SKM-1 (cell line): Measurements from ENCODE around the gene NAA80.
A peak's percentile ranks its signal among the peaks of the same experiment; 100 is the strongest.
"Not testable (repeated sequence)": the region's sequence is repeated elsewhere in the genome, so short reads cannot be mapped to it uniquely, and the experiment has no call there.

Source experiments
- DNase-seq: peaks from one replicate; lab custom pipeline; 2025; ENCODE audit not compliant: unreplicated experiment; lab: John Stamatoyannopoulos, UW

NAA80 gene

GRCh38 chr3:50316657-50317242 lies 17.5 kb upstream of the NAA80 start:
- DNase-seq, result no peak

DNA sequence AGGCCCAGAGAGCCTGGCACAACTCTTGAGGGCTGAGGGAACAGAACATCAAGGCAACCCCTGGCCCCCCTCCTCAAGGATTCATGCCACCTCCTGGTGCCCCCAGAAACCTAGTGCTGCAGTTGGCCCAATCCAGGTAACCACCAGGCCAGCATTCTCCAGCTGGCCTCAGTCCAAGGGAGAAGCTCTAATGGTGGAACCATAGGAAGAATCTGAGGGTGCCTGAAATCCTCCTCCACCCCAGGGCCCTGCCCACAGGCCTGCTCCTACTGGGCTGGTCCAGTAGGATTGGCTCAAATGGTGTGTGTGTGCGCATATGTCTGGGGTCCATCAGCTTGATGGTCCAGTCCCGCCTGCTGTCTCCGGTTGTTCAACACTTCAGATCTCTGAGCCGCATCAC lies 15.6 kb upstream of the NAA80 start:
- no peak for DNase-seq

DNA sequence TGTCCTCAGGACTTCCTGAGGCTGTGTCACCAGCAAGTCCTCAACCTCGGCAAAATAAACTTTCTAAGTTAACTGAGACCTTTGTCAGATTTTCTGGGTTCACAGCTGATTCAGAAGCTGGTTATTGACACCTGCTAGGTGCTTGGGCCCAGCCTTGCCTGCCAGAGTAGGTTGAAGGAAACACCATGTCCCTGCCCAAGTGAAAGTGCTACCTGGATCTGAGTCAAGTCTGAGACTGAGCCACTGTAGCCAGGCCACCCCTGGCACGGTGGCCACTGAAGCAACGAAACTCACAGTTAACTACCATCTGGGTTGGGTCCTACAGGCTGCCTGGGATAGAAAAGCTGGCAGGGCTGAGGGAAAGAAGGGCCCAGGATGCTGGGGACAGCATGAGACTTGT lies 15.1 kb upstream of the NAA80 start:
- no peak for DNase-seq

DNA sequence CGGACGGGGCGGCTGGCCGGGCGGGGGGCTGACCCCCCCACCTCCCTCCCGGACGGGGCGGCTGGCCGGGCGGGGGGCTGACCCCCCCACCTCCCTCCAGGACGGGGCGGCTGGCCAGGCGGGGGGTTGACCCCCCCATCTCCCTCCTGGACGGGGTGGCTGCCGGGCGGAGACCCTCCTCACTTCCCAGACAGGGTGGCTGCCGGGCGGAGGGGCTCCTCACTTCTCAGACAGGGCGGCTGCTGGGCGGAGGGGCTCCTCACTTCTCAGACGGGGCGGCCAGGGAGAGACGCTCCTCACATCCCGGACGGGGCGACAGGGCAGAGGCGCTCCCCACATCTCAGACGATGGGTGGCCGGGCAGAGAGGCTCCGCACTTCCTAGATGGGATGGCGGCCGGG lies 12.8 kb upstream of the NAA80 start:
- DNase-seq, result not testable (repeated sequence)

GRCh38 chr3:50304601-50305000 lies 5.4 kb upstream of the NAA80 start:
- DNase-seq, result no peak

- no peak for DNase-seq
These were observed 4.0 kb upstream of the NAA80 start, which contains the start of gene HYAL1 for GRCh38 chr3:50303013-50303815. Gene HYAL1, minus strand, starts transcription at chr3:50303574. Its CDS starts 618 bp downstream, at chr3:50302956.

DNA sequence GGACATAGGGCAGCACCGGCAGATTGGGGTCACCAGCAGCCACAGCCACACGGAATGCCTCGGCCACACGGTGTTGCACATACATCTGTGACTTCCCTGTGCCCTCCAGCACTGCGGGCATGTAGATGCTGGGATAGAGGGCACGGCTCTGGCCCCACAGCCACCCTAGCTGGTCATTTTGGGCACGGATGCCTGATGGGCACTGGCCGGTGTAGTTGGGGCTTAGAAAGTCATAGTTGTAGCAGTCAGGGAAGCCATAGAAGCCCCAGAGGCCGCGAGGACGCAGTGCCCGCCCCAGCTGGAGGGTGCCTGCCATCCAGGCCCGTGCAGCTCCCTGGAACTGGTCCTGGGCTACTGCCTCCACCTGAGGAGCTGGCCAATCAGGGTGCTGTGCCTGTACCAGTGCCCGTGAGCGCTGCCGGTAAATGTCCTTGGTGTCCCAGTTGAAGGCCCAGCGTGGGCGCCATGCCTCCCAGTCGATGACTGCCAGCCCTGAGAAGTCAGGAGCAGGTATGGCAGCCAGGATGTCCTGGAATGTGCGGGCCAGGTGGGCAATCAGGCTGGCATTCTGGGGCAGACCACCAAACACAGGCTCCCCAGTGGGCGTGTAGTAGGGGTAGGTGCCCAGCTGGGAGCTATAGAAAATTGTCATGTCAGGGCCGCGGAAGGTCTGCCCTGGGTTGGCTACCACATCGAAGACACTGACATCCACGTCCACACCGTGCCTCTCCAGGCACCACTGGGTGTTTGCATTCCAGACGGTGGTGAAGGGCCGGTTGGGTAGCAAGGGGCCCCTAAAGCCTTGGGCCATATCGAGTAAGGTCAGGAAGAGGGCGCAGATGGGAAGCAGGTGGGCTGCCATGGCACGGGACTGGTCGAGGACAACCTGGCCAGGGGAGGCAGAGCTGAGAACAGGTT lies 3.1 kb upstream of the NAA80 start:
- no peak for DNase-seq

DNA sequence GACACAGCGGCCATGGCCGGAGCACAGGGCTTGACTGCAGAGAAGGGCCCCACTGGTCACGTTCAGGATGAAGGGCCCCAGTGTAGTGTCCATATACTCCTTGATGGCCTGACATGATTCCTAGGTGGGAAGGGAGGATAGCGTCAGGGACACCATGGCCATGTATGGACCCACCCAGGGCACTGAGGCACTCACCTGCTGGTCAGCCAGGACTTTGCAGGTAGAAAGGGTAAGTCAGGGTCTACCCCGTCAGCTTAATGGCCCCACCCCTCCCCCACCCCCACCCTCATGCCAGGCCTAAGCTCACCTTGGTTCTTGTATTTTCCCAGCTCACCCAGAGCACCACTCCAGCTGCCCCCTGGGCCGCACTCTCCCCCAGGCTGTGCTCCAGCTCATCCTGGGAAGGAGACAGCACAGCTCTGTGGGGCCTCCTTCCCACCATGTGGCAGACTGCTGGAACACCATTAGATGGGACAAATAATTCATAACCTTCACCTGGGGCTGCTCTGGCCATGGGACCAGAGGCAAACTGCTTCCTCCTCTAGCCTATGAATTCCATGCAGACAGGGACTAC lies 1.6 kb upstream of the NAA80 start:
- DNase-seq, result no peak

- DNase-seq, result peak; percentile 69
These were observed 900 bp upstream of the NAA80 start for GRCh38 chr3:50299929-50300680.

DNA sequence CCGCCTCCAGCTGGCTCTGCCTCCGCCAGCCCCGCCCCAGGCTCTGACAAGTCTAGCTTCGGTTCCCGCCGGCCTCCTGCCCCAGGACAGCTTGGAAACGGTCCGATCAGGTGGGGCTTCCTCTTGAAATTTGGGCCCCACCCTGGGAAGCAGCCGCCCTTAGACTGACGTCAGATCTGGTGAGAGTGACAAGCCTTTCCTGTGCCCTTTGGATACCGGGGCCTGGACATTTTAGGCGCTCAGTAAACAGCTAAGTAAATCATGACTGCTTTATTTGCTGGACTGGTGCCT lies 378 bp upstream of the NAA80 start:
- no peak for DNase-seq

DNA sequence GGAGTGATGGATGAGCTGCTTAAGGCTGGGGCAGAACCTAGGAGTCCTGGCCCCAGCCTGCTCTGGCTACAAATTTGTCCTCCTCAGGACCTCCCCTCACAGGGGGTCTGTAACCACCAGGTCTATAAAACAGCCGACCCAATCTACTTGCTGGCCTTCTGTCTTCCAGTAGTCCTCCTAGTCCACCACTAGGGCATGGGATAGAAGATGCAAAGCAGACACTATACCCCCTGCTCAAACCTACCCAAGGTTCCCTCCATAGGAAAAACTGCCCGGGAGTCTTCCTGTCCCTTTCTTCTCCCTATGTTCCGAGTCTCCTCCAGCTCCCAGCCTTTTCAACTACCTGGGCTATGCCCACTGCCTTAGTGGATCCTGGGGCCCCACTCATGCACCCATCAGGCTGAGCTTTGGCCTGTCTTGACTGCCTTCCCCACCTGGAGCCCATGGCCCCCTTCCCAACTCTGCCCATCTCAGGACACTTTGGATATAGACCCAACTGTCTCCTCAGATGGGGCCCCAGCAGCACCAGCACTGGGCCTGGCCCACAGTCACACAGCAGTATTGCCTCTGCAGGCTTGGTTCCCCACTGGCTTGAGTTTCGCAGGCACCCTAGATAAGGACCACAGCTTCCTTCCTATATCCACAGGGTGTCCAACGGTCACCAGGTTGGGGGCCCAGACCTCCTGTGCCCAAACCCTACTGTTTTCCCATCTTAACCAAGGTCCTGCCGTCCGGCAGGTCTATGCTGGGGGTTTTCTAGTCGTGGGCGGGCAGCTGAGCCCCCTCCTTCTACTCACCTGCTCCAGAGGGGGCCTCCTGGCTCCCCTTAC lies 1.1 kb downstream of the NAA80 start:
- no peak for DNase-seq

DNA sequence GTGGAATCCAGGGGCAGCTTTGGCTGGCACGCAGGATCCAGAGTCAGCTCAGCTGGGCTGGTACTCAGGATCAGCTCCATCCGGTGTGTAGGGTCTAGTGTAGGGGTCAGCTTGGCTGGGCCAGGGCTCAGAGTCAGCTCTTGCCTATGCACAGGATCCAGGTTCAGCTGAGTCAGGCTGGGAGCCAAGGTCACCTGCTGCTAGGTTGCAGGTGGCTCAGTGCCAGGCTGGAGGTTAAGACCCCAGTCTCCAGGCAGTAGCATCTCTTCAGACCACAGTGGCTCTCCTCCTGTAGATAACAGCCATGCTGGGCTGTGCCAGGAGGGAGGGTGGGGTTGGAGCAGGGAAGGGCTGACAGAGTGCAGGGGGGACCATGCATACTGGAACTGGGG lies 1.8 kb downstream of the NAA80 start:
- no peak for DNase-seq

GRCh38 chr3:50296721-50297383 lies 2.4 kb downstream of the NAA80 start:
- no peak for DNase-seq

- DNase-seq, result no peak
These were observed 3.4 kb downstream of the NAA80 start for GRCh38 chr3:50295553-50296431.

DNA sequence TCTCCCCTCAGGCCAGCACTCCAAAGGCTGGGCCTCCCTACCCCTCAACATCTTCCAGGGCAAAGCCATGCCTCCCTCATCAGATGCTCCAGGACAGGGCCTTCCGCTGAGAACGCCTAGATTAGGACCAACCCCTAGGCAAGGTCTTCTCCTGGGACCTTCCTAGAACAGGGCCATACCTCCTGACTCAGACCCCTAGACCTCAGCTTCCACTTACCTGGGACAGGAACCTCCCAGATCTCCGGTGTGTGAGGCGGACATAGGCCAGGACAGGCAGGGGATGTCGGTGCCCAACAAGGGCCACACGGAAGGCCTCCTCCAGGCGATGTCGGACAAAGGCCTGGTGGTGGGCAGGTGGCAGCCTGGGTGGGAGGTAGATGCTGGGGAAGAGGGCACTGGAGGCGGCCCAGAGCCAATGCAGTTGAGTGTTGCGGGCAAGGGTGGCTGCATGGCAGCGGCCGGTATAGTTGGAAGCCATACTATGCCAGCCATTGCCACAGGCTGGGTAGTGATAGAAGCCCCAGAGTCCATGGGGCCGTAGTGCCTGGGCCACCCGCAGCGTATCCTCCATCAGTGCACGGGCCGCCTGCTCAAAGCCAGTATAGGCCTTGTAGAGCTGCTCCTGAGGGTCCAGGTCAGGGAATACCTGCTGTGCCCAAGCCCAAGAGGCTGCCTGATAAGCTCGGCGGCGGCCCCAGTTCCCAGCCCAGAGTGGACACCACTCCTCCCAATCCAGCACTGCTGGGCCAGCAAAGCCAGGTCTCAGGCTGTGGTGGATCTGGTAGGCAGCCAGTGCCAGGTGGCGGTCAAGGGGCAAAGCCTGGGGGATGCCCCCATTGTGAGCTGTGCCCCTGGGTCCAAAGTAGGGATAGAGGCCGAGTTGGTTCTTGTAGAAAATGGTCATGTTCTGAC lies 4.5 kb downstream of the NAA80 start:
- no peak for DNase-seq

DNA sequence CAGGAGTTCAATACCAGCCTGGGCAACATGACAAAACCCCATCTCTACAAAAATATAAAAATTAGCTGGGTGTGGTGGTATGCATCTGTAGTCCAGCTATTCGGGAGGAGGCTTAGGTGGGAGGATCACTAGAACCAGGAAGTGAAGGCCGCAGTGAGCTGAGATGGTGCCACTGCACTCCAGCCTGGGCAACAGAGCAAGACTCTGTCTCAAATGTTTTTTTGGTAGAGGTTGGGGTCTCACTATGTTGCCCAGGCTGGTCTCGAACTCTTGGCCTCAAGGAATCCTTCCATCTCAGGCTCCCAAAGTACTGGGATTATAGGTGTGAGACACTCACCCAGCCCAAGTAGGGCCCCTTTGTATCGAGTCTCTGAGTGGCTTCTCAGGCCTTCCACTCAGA lies 5.1 kb downstream of the NAA80 start:
- no peak for DNase-seq

DNA sequence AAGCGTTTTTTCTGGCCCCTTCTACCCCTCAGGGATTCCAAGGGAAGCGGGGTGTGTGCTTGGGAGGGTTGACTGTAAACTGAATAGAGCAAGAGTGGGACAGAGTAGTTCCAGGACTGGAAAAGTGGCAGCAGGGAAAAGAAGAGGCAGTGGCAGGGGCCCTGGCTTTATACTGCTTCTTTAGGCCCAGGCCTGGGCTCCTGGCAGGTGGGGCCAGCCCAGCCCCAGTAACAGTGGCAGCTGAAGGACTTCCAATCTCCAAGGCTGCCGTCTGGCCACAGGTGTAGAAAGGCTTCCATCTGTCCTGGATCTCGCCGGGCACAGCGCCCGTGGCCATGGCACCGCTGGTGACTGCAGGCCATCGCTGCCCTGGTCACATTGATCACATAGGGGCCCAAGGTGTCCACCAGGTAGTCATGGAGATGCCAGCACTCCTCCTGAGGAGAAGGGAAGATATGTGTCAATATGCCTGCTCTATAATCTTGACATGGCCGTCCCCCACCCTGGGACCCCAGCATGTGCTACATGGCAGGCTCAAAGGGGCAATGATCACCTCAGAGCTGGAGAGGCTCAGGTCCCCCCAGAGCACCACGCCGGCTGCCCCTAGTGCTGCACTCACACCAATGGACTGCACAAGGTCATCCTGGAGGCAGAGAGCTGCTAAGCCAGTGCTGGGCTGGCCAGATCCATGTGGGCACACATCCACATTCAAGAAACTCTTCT lies 6.0 kb downstream of the NAA80 start:
- no peak for DNase-seq
